Measurements from ENCODE around the gene KHDC3L.
A peak's percentile ranks its signal among the peaks of the same experiment; 100 is the strongest.
"Not testable (repeated sequence)": the region's sequence is repeated elsewhere in the genome, so short reads cannot be mapped to it uniquely, and the experiment has no call there.

Gene KHDC3L

GRCh38 chr6:73371984-73372383 is 9.5 kb downstream of the KHDC3L start:
- no peak for DNase-seq

GRCh38 chr6:73372516-73372915 is 10.1 kb downstream of the KHDC3L start:
- DNase-seq, result no peak

- no peak for DNase-seq
These were observed 12.8 kb downstream of the KHDC3L start for GRCh38 chr6:73375216-73375615.

GRCh38 chr6:73377225-73377624 is 14.8 kb downstream of the KHDC3L start:
- DNase-seq, result no peak

GRCh38 chr6:73381531-73381930 is 19.1 kb downstream of the KHDC3L start:
- not testable (repeated sequence) for DNase-seq

- DNase-seq, result no peak
These were observed 20.1 kb downstream of the KHDC3L start for GRCh38 chr6:73382462-73383113.

GRCh38 chr6:73388433-73388799 is 26.0 kb downstream of the KHDC3L start:
- no peak for DNase-seq

- peak; percentile 74 to 75 for DNase-seq
These were observed 26.5 kb downstream of the KHDC3L start for GRCh38 chr6:73388800-73389512.

- DNase-seq, result no peak
These were observed 27.4 kb downstream of the KHDC3L start for GRCh38 chr6:73389854-73390253.

- no peak for DNase-seq
These were observed 29.2 kb downstream of the KHDC3L start for GRCh38 chr6:73391675-73392074.

GRCh38 chr6:73392188-73392587 is 29.7 kb downstream of the KHDC3L start:
- not testable (repeated sequence) for DNase-seq

- no peak for DNase-seq
These were observed 30.8 kb downstream of the KHDC3L start for GRCh38 chr6:73393278-73393677.

- no peak for DNase-seq
These were observed 32.3 kb downstream of the KHDC3L start, which contains the start of gene DDX43 for GRCh38 chr6:73394577-73395354. Gene DDX43, plus strand, starts transcription at chr6:73394828. Its CDS starts 78 bp downstream, at chr6:73394906.

GRCh38 chr6:73395875-73396274 is 33.4 kb downstream of the KHDC3L start:
- no peak for DNase-seq

GRCh38 chr6:73400656-73401055 is 38.2 kb downstream of the KHDC3L start:
- no peak for DNase-seq

GRCh38 chr6:73409395-73409794 is 46.9 kb downstream of the KHDC3L start:
- DNase-seq, result no peak

- DNase-seq, result no peak
These were observed 50.6 kb downstream of the KHDC3L start for GRCh38 chr6:73413102-73413501.

Data from Kasumi-1 (cell line).